Neuronal stem cell (in vitro differentiated cells): ENCODE results near the gene PTPN14.

Source experiments
- DNase-seq: peaks from one replicate; pipeline ENCODE4 v3.0.0-alpha.2; 2013; ENCODE audit warnings: low spot score
- H2AFZ ChIP-seq: one replicate; pipeline ENCODE4 v1.6.1; 2013; ENCODE audit warnings: mild to moderate bottlenecking, low read length, inconsistent platforms
- H2AK5ac ChIP-seq: 2 replicates; pipeline ENCODE4 v1.6.1; 2013; ENCODE audit warnings: low read depth, mild to moderate bottlenecking, inconsistent platforms, low read length, moderate library complexity, mixed read lengths
- H2BK120ac ChIP-seq: 2 replicates; pipeline ENCODE4 v1.6.1; 2013; ENCODE audit warnings: low read depth, mild to moderate bottlenecking, inconsistent platforms, low read length, moderate library complexity, mixed read lengths
- H2BK12ac ChIP-seq: one replicate; pipeline ENCODE4 v1.6.1; 2013; ENCODE audit warnings: low read length, inconsistent platforms
- H2BK15ac ChIP-seq: 2 replicates; pipeline ENCODE4 v1.6.1; 2013; ENCODE audit warnings: mild to moderate bottlenecking, low read length, inconsistent platforms, mixed read lengths
- H2BK5ac ChIP-seq: one replicate; pipeline ENCODE4 v1.6.1; 2013; ENCODE audit warnings: inconsistent platforms, mild to moderate bottlenecking, low read length, moderate library complexity
- H3K14ac ChIP-seq: one replicate; pipeline ENCODE4 v1.6.1; 2013; ENCODE audit warnings: low read length, inconsistent platforms
- H3K18ac ChIP-seq: 2 replicates; pipeline ENCODE4 v1.6.1; 2013; ENCODE audit warnings: low read length, inconsistent platforms
- H3K23ac ChIP-seq: 2 replicates; pipeline ENCODE4 v1.6.1; 2013; ENCODE audit warnings: low read depth, mild to moderate bottlenecking, mixed read lengths, low read length, inconsistent platforms; ENCODE audit not compliant: poor library complexity
- H3K27ac ChIP-seq: replicated peaks from 3 replicates; pipeline ENCODE4 v1.5.1; 2013; ENCODE audit warnings: low read length, inconsistent platforms
- H3K27me3 ChIP-seq, 3 experiments: 2 replicates each; pipeline ENCODE4 v1.6.1; 2013; ENCODE audit warnings: low read length in 3 of 3, mild to moderate bottlenecking in 2 of 3, inconsistent platforms in 1 of 3, low read depth in 1 of 3, mixed read lengths in 1 of 3, moderate library complexity in 1 of 3; ENCODE audit not compliant: control insufficient read depth in 3 of 3, insufficient read depth in 3 of 3
- H3K36me3 ChIP-seq, 2 donors: replicated peaks in 1 of 2; 2 replicates each; pipeline ENCODE4 v1.6.1; 2013; ENCODE audit warnings: low read length in 2 of 2; ENCODE audit not compliant: control insufficient read depth in 2 of 2, insufficient read depth in 2 of 2
- H3K4ac ChIP-seq: 2 replicates; pipeline ENCODE4 v1.6.1; 2013; ENCODE audit warnings: inconsistent platforms, mild to moderate bottlenecking, low read length, moderate library complexity
- H3K4me1 ChIP-seq, 2 donors: 1 replicate in 1 of 2; 2 replicates in 1 of 2; pipeline ENCODE4 v1.6.1; 2013; ENCODE audit warnings: low read length in 2 of 2, low read depth in 1 of 2; ENCODE audit not compliant: control insufficient read depth in 2 of 2, insufficient read depth in 1 of 2
- H3K4me2 ChIP-seq: one replicate; pipeline ENCODE4 v1.6.1; 2013; ENCODE audit warnings: mild to moderate bottlenecking, low read length, inconsistent platforms; ENCODE audit not compliant: insufficient read depth, poor library complexity, severe bottlenecking
- H3K4me3 ChIP-seq, 2 donors: 2 replicates each; pipeline ENCODE4 v1.5.1; 2013; ENCODE audit warnings: low read length in 2 of 2, mild to moderate bottlenecking in 2 of 2, inconsistent platforms in 1 of 2, moderate library complexity in 1 of 2
- H3K79me1 ChIP-seq: one replicate; pipeline ENCODE4 v1.6.1; 2013; ENCODE audit warnings: low read depth, mild to moderate bottlenecking, inconsistent platforms, low read length, moderate library complexity
- H3K9ac ChIP-seq: one replicate; pipeline ENCODE4 v1.6.1; 2013; ENCODE audit warnings: mild to moderate bottlenecking, low read depth, low read length, inconsistent platforms; ENCODE audit not compliant: poor library complexity
- H3K9me3 ChIP-seq, 2 donors: replicated peaks in 1 of 2; 2 replicates each; pipeline versions ENCODE3 to v1.6.1; 2013; ENCODE audit warnings: low read length in 2 of 2, mild to moderate bottlenecking in 2 of 2, inconsistent platforms in 1 of 2, low read depth in 1 of 2, mixed read lengths in 1 of 2, moderate library complexity in 1 of 2; ENCODE audit not compliant: control insufficient read depth in 2 of 2, insufficient read depth in 1 of 2
- H4K8ac ChIP-seq: one replicate; pipeline ENCODE4 v1.6.1; 2013; ENCODE audit warnings: low read depth, mild to moderate bottlenecking, inconsistent platforms, low read length, moderate library complexity
- H4K91ac ChIP-seq: one replicate; pipeline ENCODE4 v1.6.1; 2013; ENCODE audit warnings: low read length, low read depth, mild to moderate bottlenecking, inconsistent platforms; ENCODE audit not compliant: poor library complexity
- WGBS, 2 donors: extraction: QIAGEN DNeasy Blood & Tissue Kit; methylation state at CpG; one replicate each; pipeline ENCODE4 v1.1.7; 2013; ENCODE audit warnings: missing lambda C conversion rate in 2 of 2, mixed read lengths in 1 of 2; ENCODE audit not compliant: insufficient read length in 2 of 2, insufficient replicate concordance in 1 of 2; ENCODE audit errors: extremely low coverage in 2 of 2; 5-methylcytosine and 5-hydroxymethylcytosine counted together

Gene PTPN14

GRCh38 chr1:214317734-214318133 lies 233.7 kb downstream of the PTPN14 start:
- no peaks in the 10 kb centered on the region for H3K79me1 ChIP-seq
- no peak overlapping the region for H3K4ac ChIP-seq
- H3K4me3 ChIP-seq, result no peak overlapping the region
- no peak for DNase-seq
- H2BK15ac ChIP-seq, result no peak overlapping the region
- no CpG with 5 or more reads among the region's 5 CpGs for WGBS, 2 donors
- H2BK120ac ChIP-seq, result no peak overlapping the region
- H3K4me2 ChIP-seq, result no peak overlapping the region
- no peak overlapping the region for H3K14ac ChIP-seq
- H3K18ac ChIP-seq, result no peak overlapping the region
- no peak overlapping the region for H3K23ac ChIP-seq
- peaks cover 0 to 2% of the 10 kb centered on the region in 2 donors for H3K9me3 ChIP-seq
- H3K27me3 ChIP-seq, result no peaks in the 10 kb centered on the region
- H3K36me3 ChIP-seq, result peaks cover under 1 to 48% of the 10 kb centered on the region in 2 donors
- no peak overlapping the region for H3K9ac ChIP-seq
- no peak overlapping the region for H4K91ac ChIP-seq
- no peak overlapping the region for H2AFZ ChIP-seq
- no peak overlapping the region for H2BK5ac ChIP-seq
- peaks cover 2 to 13% of the 10 kb centered on the region in 2 donors for H3K4me1 ChIP-seq
- H4K8ac ChIP-seq, result no peak overlapping the region
- no peak overlapping the region for H2BK12ac ChIP-seq
- no peak overlapping the region for H3K27ac ChIP-seq
- no peak overlapping the region for H2AK5ac ChIP-seq

GRCh38 chr1:214317300-214317699 lies 234.1 kb downstream of the PTPN14 start:
- Histone ChIP-seq H2BK5ac (no peak overlapping the region), H3K9me3 (peaks cover 0 to 2% of the 10 kb centered on the region in 2 donors), H2BK15ac (no peak overlapping the region), H4K91ac (no peak overlapping the region), H2BK12ac (no peak overlapping the region), H3K18ac (no peak overlapping the region), H2AFZ (no peak overlapping the region), H3K36me3 (peaks cover 0 to 45% of the 10 kb centered on the region in 2 donors), H4K8ac (no peak overlapping the region), H2BK120ac (no peak overlapping the region), H3K27ac (no peak overlapping the region), H3K23ac (no peak overlapping the region), H3K79me1 (no peaks in the 10 kb centered on the region), H3K4me3 (no peak overlapping the region), H3K9ac (no peak overlapping the region), H3K4ac (no peak overlapping the region), H3K27me3 (no peaks in the 10 kb centered on the region), H2AK5ac (no peak overlapping the region), H3K4me2 (no peak overlapping the region), H3K14ac (no peak overlapping the region), H3K4me1 (peaks cover 5 to 13% of the 10 kb centered on the region in 2 donors)
- WGBS, 2 donors, result no CpG with 5 or more reads among the region's 4 CpGs
- no peak for DNase-seq

GRCh38 chr1:214316593-214316992 lies 234.8 kb downstream of the PTPN14 start:
- H3K27me3 ChIP-seq, result no peaks in the 10 kb centered on the region
- no peak overlapping the region for H4K8ac ChIP-seq
- H3K4me2 ChIP-seq, result no peak overlapping the region
- H3K4me3 ChIP-seq, result no peak overlapping the region
- H2BK5ac ChIP-seq, result no peak overlapping the region
- DNase-seq, result no peak
- no peak overlapping the region for H2BK120ac ChIP-seq
- no peak overlapping the region for H3K23ac ChIP-seq
- H3K9me3 ChIP-seq, result peaks cover 0 to 2% of the 10 kb centered on the region in 2 donors
- H3K79me1 ChIP-seq, result no peaks in the 10 kb centered on the region
- no peak overlapping the region for H3K14ac ChIP-seq
- no peak overlapping the region for H2AFZ ChIP-seq
- no peak overlapping the region for H2BK12ac ChIP-seq
- H3K9ac ChIP-seq, result no peak overlapping the region
- H2BK15ac ChIP-seq, result no peak overlapping the region
- H3K18ac ChIP-seq, result no peak overlapping the region
- H2AK5ac ChIP-seq, result no peak overlapping the region
- H4K91ac ChIP-seq, result no peak overlapping the region
- H3K36me3 ChIP-seq, result peaks cover 0 to 40% of the 10 kb centered on the region in 2 donors
- no peak overlapping the region for H3K27ac ChIP-seq
- H3K4ac ChIP-seq, result no peak overlapping the region
- no CpG with 5 or more reads among the region's 5 CpGs for whole genome bisulfite sequencing, 2 donors
- H3K4me1 ChIP-seq, result peaks cover 5 to 13% of the 10 kb centered on the region in 2 donors

GRCh38 chr1:214314178-214314843 lies 237.1 kb downstream of the PTPN14 start:
- H3K14ac ChIP-seq, result no peak overlapping the region
- H3K4me3 ChIP-seq, result no peak overlapping the region
- H2BK12ac ChIP-seq, result no peak overlapping the region
- H3K4ac ChIP-seq, result no peak overlapping the region
- H3K27ac ChIP-seq, result no peak overlapping the region
- H4K8ac ChIP-seq, result no peak overlapping the region
- no peak overlapping the region for H4K91ac ChIP-seq
- H3K79me1 ChIP-seq, result no peaks in the 10 kb centered on the region
- H3K4me1 ChIP-seq, result peaks cover 7 to 13% of the 10 kb centered on the region in 2 donors
- no peaks in the 10 kb centered on the region for H3K27me3 ChIP-seq
- no peak overlapping the region for H3K9ac ChIP-seq
- no peak overlapping the region for H2AK5ac ChIP-seq
- WGBS, 2 donors, result no CpG with 5 or more reads among the region's 5 CpGs
- H3K4me2 ChIP-seq, result no peak overlapping the region
- H3K18ac ChIP-seq, result no peak overlapping the region
- H3K9me3 ChIP-seq, result peaks cover 0 to 2% of the 10 kb centered on the region in 2 donors
- no peak for DNase-seq
- H2AFZ ChIP-seq, result no peak overlapping the region
- H2BK15ac ChIP-seq, result no peak overlapping the region
- no peak overlapping the region for H2BK5ac ChIP-seq
- no peak overlapping the region for H3K23ac ChIP-seq
- H3K36me3 ChIP-seq, result peaks cover 0 to 21% of the 10 kb centered on the region in 2 donors
- no peak overlapping the region for H2BK120ac ChIP-seq
